Measurements from ENCODE around the gene FZD1. TPM values are rescaled to one million over a fixed set of nuclear protein-coding genes. Genes with fewer than 3 reads are reported as not detected.
A peak's percentile ranks its signal among the peaks of the same experiment; 100 is the strongest.

Gene FZD1
- total RNA-seq, 1 donor from 2014 or later = 5.4 TPM

DNA sequence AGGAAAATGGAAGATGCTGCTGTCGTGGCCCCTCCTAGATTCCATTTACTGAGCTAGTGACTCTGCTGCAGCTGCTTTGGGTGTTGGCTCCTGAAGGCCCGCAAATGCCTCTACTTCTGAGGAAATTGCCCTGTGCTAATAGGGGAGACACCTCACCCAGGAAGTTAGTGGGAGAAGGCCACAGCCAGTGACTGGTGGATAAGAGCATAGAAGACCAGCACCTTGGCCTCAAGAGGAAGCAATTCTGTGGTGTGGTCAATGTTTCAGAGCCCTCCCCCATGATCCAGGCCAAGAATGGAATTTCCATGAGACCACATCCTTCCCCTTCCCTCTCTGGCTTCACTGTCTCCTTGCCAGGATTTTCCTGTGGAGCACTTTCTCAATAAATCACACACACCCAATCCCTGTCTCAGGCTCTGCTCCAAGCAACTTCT lies 25.0 kb upstream of the FZD1 start:
- FAIRE-seq (peak; percentile 49), DNase-seq (ENCODE audit: low read depth) (peak; percentile 96)
- H3K36me3 Mint-ChIP-seq (ENCODE audit: low read depth, unreplicated experiment) = no peaks in the 10 kb centered on the region
- Histone ChIP-seq H3K27ac (ENCODE audit: low read depth, low read length) (no peak overlapping the region), H3K9ac (ENCODE audit: low read length) (no peak overlapping the region), H3K4me3 (ENCODE audit: insufficient read depth, low read depth, low read length) (no peak overlapping the region), H3K36me3 (ENCODE audit: insufficient read depth, low read length) (no peaks in the 10 kb centered on the region), H3K27me3 (ENCODE audit: insufficient read depth, low read length) (no peaks in the 10 kb centered on the region), H3K4me1 (ENCODE audit: insufficient read depth, low read length) (peaks cover 20% of the 10 kb centered on the region), H2AFZ (ENCODE audit: low read depth, low read length) (no peak overlapping the region), H4K20me1 (ENCODE audit: insufficient read depth, low read length) (no peaks in the 10 kb centered on the region), H3K4me2 (ENCODE audit: low read length) (peak overlapping the region; percentile 42), H3K79me2 (ENCODE audit: insufficient read depth, low read length) (no peaks in the 10 kb centered on the region), H3K9me3 (ENCODE audit: insufficient read depth, low read depth, low read length) (no peaks in the 10 kb centered on the region)
- peaks cover 15% of the 10 kb centered on the region for H3K4me1 Mint-ChIP-seq (ENCODE audit: low read depth, unreplicated experiment)
- H3K27me3 Mint-ChIP-seq (ENCODE audit: low read depth, unreplicated experiment) = peaks cover 4% of the 10 kb centered on the region
- TF ChIP-seq EZH2 (IDR thresholded peaks at IDR 0.05; ENCODE audit: insufficient read depth, low read length) = no peak
- TF ChIP-seq, protein P1, sequence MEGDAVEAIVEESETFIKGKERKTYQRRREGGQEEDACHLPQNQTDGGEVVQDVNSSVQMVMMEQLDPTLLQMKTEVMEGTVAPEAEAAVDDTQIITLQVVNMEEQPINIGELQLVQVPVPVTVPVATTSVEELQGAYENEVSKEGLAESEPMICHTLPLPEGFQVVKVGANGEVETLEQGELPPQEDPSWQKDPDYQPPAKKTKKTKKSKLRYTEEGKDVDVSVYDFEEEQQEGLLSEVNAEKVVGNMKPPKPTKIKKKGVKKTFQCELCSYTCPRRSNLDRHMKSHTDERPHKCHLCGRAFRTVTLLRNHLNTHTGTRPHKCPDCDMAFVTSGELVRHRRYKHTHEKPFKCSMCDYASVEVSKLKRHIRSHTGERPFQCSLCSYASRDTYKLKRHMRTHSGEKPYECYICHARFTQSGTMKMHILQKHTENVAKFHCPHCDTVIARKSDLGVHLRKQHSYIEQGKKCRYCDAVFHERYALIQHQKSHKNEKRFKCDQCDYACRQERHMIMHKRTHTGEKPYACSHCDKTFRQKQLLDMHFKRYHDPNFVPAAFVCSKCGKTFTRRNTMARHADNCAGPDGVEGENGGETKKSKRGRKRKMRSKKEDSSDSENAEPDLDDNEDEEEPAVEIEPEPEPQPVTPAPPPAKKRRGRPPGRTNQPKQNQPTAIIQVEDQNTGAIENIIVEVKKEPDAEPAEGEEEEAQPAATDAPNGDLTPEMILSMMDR (IDR thresholded peaks at IDR 0.05; ENCODE audit: insufficient read depth, low read depth, low read length) = no peak
- H3K4me3 Mint-ChIP-seq (ENCODE audit: unreplicated experiment) = no peak overlapping the region
- H3K27ac Mint-ChIP-seq (ENCODE audit: unreplicated experiment) = peak overlapping the region; percentile 31
- H3K9me3 Mint-ChIP-seq (ENCODE audit: unreplicated experiment) = no peaks in the 10 kb centered on the region

DNA sequence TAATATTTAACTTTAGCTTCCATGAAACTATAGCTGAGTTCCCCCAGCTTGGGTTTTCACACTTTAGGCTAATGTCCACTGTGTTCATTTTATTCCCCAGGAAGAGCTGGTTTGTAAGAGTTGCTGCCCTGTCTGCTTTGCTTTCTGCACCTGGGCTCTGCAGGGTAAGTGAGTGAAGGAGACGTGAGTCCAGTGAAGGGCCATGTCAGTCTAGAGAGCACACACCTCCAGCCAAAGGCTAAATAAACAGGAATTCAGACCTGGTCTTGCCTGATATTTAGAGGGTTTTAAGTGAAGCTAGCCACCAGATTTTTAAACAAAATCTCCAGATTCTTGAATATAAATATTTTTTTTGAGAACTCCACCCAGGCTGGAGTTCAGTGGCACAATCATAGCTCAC lies 24.5 kb upstream of the FZD1 start:
- no peaks in the 10 kb centered on the region for H3K27me3 ChIP-seq (ENCODE audit: insufficient read depth, low read length)
- peaks cover 2% of the 10 kb centered on the region for H3K27me3 Mint-ChIP-seq (ENCODE audit: low read depth, unreplicated experiment)
- no peak overlapping the region for H3K4me3 ChIP-seq (ENCODE audit: insufficient read depth, low read depth, low read length)
- H4K20me1 ChIP-seq (ENCODE audit: insufficient read depth, low read length) = no peaks in the 10 kb centered on the region
- no peak for FAIRE-seq
- H3K79me2 ChIP-seq (ENCODE audit: insufficient read depth, low read length) = no peaks in the 10 kb centered on the region
- no peak overlapping the region for H3K27ac ChIP-seq (ENCODE audit: low read depth, low read length)
- H2AFZ ChIP-seq (ENCODE audit: low read depth, low read length) = no peak overlapping the region
- H3K9me3 Mint-ChIP-seq (ENCODE audit: unreplicated experiment) = no peaks in the 10 kb centered on the region
- H3K4me1 Mint-ChIP-seq (ENCODE audit: low read depth, unreplicated experiment) = peaks cover 19% of the 10 kb centered on the region
- H3K4me3 Mint-ChIP-seq (ENCODE audit: unreplicated experiment) = no peak overlapping the region
- H3K4me1 ChIP-seq (ENCODE audit: insufficient read depth, low read length) = peaks cover 20% of the 10 kb centered on the region
- H3K9ac ChIP-seq (ENCODE audit: low read length) = no peak overlapping the region
- no peaks in the 10 kb centered on the region for H3K36me3 Mint-ChIP-seq (ENCODE audit: low read depth, unreplicated experiment)
- H3K27ac Mint-ChIP-seq (ENCODE audit: unreplicated experiment) = peak overlapping the region; percentile 41
- H3K9me3 ChIP-seq (ENCODE audit: insufficient read depth, low read depth, low read length) = no peaks in the 10 kb centered on the region
- DNase-seq (ENCODE audit: low read depth) = no peak
- TF ChIP-seq EZH2 (IDR thresholded peaks at IDR 0.05; ENCODE audit: insufficient read depth, low read length) = no peak
- TF ChIP-seq, protein P1 (IDR thresholded peaks at IDR 0.05; ENCODE audit: insufficient read depth, low read depth, low read length) = no peak
- peak overlapping the region; percentile 42 for H3K4me2 ChIP-seq (ENCODE audit: low read length)
- H3K36me3 ChIP-seq (ENCODE audit: insufficient read depth, low read length) = no peaks in the 10 kb centered on the region

DNA sequence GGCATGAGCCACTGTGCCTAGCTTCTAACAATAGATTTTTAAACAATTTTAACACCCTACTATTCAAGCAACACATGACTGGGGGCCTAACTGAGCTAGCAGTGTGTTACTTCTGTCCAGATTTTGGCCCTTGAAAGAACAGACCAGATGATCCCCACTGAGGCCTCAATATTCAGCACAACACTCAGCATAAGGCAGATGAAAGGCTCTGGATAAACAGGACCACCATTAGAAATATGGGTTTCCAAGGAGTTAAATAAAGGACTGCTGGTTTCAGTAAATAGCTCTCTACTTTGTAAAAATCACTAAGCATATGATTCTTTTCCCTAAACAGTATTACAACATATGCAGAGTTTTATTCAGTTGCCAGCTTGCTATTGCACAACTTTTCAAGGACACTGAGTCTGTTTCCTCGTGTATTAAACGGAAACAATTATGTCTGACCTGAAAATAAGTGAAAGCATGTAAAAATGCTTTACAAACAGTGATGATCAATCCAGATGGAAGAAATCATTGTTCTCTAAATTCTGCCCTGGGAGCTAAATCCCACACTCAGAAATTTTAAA lies 23.8 kb upstream of the FZD1 start:
- Histone ChIP-seq H2AFZ (ENCODE audit: low read depth, low read length) (no peak overlapping the region), H3K4me1 (ENCODE audit: insufficient read depth, low read length) (peaks cover 20% of the 10 kb centered on the region), H4K20me1 (ENCODE audit: insufficient read depth, low read length) (no peaks in the 10 kb centered on the region), H3K9me3 (ENCODE audit: insufficient read depth, low read depth, low read length) (no peaks in the 10 kb centered on the region), H3K4me3 (ENCODE audit: insufficient read depth, low read depth, low read length) (no peak overlapping the region), H3K27ac (ENCODE audit: low read depth, low read length) (no peak overlapping the region), H3K27me3 (ENCODE audit: insufficient read depth, low read length) (no peaks in the 10 kb centered on the region), H3K4me2 (ENCODE audit: low read length) (no peak overlapping the region), H3K79me2 (ENCODE audit: insufficient read depth, low read length) (no peaks in the 10 kb centered on the region), H3K9ac (ENCODE audit: low read length) (no peak overlapping the region), H3K36me3 (ENCODE audit: insufficient read depth, low read length) (no peaks in the 10 kb centered on the region)
- peak; percentile 50 for FAIRE-seq
- Mint-ChIP-seq H3K36me3 (ENCODE audit: low read depth, unreplicated experiment) (no peaks in the 10 kb centered on the region), H3K27me3 (ENCODE audit: low read depth, unreplicated experiment) (peaks cover 2% of the 10 kb centered on the region), H3K9me3 (ENCODE audit: unreplicated experiment) (no peaks in the 10 kb centered on the region), H3K4me3 (ENCODE audit: unreplicated experiment) (no peak overlapping the region), H3K4me1 (ENCODE audit: low read depth, unreplicated experiment) (peaks cover 19% of the 10 kb centered on the region), H3K27ac (ENCODE audit: unreplicated experiment) (no peak overlapping the region)
- TF ChIP-seq, protein P1 (IDR thresholded peaks at IDR 0.05; ENCODE audit: insufficient read depth, low read depth, low read length) = no peak
- TF ChIP-seq EZH2 (IDR thresholded peaks at IDR 0.05; ENCODE audit: insufficient read depth, low read length) = no peak
- no peak for DNase-seq (ENCODE audit: low read depth)

Measured in astrocyte (in vitro differentiated cells and primary cell).